ENCODE results near the gene RPRML. TPM values are rescaled to one million over a fixed set of nuclear protein-coding genes. Genes with fewer than 3 reads are reported as not detected.

The RPRML gene
- not detected in 2 replicates for total RNA-seq

GRCh38 chr17:46979147-46979863, at the start of gene RPRML:
RPRML (minus strand) TSS chr17:46979253; CDS start chr17:46979007, 246 bp downstream.

Other genes starting within 250 kb of the RPRML start
- gene WNT3, start 160.6 kb downstream of the RPRML start, total RNA-seq, result 0.16 and 0.72 TPM in 2 replicates
- gene WNT9B, start 127.7 kb downstream of the RPRML start, total RNA-seq, result not detected in 2 replicates
- gene GOSR2, start 56.1 kb downstream of the RPRML start, total RNA-seq, result 30.3 and 47.3 TPM in 2 replicates
- 41.5 and 70.0 TPM in 2 replicates for gene CDC27, start 210.0 kb upstream of the RPRML start, total RNA-seq
- gene MYL4, start 230.1 kb upstream of the RPRML start, total RNA-seq, result not detected in 2 replicates

Data from cardiac atrium fibroblast (primary cell).